GM12874 (cell line): ENCODE measurements around the gene CCSER1.

Source experiments
- CTCF ChIP-seq: IDR thresholded peaks from 2 replicates; pipeline ENCODE4 v1.5.1; 2011; ENCODE audit warnings: low read depth, mild to moderate bottlenecking, control low read depth, low read length, moderate library complexity; ENCODE audit not compliant: insufficient read depth

CCSER1 gene

DNA sequence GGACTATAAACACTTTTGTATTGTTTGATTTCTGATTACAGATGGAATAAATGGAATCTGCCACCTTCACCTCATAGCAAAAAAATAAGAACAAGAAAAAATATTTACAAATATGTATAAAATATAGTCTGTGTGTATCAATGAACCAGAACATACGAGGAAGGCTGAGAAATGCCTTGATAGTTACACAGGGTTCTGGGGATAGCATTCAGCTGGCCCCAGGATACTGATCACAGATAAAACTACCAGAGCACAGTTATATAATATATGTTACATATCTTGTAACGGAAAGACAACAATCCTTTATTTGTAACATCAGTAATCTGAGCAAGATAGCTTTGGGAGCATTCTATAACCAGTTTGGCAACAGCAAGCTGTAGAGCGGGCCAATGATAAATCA, 1101.5 kb downstream of the CCSER1 start:
- TF ChIP-seq CTCF: no peak

DNA sequence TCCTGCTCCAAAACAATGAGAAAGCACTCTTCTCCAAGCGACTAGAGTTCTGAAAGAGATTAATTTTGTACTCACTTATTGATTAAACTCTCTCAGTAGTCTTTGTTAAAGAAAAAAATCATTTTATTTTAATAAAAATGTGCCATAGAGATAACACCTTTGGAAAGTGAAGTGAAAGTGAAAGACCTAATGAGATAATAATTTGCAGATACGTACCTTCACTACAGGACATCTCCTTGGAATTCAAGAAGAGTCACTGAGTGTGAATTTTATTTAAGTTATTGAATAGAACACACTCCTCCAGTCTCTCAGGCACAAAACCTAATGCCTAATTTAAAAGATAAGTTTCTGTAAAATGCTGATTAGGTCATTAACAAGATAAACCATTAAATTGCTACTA, 1106.0 kb downstream of the CCSER1 start:
- no peak for TF ChIP-seq CTCF

DNA sequence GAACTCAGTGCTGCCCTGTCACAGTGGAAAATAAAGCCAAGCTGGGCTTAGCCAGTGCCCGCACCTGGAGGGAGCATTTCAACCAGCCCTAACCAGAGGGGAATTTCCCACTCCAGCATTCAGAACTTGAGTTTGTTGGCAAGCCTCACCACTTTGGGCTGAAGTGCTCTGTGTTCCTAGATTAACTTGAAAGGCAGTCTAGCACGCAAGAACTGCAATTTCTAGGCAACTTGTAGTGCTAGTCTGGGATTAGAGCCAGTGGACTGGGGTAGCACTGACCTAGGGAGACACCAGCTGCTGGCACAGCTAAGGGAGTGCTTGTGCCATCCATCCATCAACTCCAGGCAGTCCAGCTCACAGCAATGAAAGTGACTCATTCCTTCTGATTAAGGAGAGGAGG, 1115.9 kb downstream of the CCSER1 start:
- no peak for TF ChIP-seq CTCF

DNA sequence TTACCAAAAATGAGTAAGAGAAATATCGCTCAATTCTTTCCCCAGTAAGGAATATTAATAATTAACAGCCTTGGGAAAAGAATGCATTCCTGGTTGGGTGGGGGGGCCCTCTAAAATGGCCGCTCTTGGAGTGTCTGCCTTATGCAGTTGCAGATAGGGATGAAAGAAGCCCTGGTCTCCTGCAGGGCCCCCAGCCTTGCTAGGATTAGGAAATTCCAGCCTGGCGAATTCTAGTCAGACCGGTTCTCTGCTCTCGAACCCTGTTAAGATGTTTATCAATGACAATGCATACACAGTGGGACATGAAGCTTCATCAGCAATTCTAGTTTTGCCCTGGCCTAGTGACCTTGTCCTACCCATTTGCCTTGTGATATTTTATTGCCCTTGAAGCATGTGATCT, 1128.8 kb downstream of the CCSER1 start:
- no peak for TF ChIP-seq CTCF

GRCh38 chr4:91256751-91257150, 1129.6 kb downstream of the CCSER1 start:
- TF ChIP-seq CTCF: no peak

DNA sequence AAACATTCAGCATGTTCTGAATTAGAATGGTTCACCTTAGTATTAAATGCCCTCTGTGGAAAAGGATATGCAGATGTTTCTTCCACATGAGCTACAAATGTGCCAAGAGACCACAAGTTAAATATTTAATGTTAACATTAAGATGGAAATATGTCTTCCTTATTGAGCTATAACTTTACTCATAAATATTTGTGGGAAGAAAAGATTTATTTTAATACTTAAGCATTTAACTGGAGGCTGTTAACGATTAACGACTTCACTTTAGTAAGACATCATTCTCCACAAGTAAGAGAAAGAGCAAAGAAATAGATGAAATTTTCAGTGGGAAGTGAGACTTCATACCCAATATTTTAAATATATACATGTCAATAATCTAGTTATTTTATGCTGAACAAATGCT, 1130.5 kb downstream of the CCSER1 start:
- no peak for TF ChIP-seq CTCF

DNA sequence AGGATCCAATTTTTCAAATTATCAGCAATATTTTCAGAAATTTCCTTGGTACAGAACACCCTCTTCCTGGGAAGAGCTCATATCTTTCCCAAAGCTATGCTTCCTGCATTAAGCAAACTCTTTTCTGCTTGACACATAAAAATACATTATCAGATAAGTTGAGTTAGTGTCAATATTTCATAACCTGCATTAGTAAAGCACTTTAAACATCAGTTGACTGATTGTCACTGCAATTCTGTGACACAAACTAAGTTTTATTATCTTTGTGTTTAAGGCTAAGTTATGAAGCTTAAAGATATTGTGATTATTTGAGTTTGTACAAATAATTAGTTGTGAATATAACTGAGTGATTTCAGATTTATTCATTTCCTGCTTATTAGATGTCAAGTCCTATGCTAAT, 1131.1 kb downstream of the CCSER1 start:
- TF ChIP-seq CTCF: no peak

GRCh38 chr4:91267543-91267942, 1140.3 kb downstream of the CCSER1 start:
- no peak for TF ChIP-seq CTCF
